H1 (cell line): Measurements from ENCODE around the gene SH3PXD2B.

Experiments
- GABPA ChIP-seq: IDR thresholded peaks from 2 replicates; pipeline ENCODE4 v1.6.1; 2011; ENCODE audit warnings: mild to moderate bottlenecking, low read length, moderate library complexity, borderline replicate concordance; ENCODE audit not compliant: insufficient read depth
- TAF1 ChIP-seq: IDR thresholded peaks from 2 replicates; pipeline ENCODE4 v1.6.1; 2011; ENCODE audit warnings: mild to moderate bottlenecking, low read depth, low read length
- ZNF274 ChIP-seq: IDR thresholded peaks from 2 replicates; pipeline ENCODE4 v1.7.0; 2012; ENCODE audit warnings: low read length, borderline replicate concordance; ENCODE audit errors: extremely low read depth
- TF ChIP-seq, protein P1 (sequence below), 3 experiments: IDR thresholded peaks; 1 replicate in 2 of 3; 2 replicates in 1 of 3; pipeline versions ENCODE4 v1.5.1 to v1.6.1; 2011; ENCODE audit warnings: low read length in 3 of 3, mild to moderate bottlenecking in 3 of 3, inconsistent platforms in 2 of 3, low read depth in 1 of 3, moderate library complexity in 1 of 3; ENCODE audit not compliant: insufficient read depth in 1 of 3; ENCODE audit errors: control extremely low read depth in 1 of 3

DNA sequence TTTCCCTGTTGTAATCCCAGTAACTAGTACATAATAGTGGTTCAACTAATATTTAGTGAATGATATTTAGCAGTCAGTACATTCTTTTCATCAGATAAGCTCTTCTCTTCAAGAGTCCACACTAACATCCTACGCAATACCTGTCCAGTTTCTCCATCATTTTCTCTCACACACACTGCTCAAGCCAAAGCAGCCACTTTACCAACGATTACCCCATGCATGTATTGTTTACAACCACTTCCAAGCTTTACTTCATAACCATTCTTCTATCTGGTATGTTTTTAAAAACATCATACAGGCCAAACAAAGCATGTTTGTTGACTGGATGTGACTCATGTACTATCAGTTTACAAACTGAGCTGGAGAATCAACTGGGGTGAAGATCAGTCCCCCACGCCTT is 178.1 kb downstream of the SH3PXD2B start:
- TF ChIP-seq, protein P1, sequence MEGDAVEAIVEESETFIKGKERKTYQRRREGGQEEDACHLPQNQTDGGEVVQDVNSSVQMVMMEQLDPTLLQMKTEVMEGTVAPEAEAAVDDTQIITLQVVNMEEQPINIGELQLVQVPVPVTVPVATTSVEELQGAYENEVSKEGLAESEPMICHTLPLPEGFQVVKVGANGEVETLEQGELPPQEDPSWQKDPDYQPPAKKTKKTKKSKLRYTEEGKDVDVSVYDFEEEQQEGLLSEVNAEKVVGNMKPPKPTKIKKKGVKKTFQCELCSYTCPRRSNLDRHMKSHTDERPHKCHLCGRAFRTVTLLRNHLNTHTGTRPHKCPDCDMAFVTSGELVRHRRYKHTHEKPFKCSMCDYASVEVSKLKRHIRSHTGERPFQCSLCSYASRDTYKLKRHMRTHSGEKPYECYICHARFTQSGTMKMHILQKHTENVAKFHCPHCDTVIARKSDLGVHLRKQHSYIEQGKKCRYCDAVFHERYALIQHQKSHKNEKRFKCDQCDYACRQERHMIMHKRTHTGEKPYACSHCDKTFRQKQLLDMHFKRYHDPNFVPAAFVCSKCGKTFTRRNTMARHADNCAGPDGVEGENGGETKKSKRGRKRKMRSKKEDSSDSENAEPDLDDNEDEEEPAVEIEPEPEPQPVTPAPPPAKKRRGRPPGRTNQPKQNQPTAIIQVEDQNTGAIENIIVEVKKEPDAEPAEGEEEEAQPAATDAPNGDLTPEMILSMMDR (IDR thresholded peaks at IDR 0.05; ENCODE audit: control extremely low read depth in 1 of 3, insufficient read depth in 1 of 3, low read depth in 1 of 3, low read length in 3 of 3) = no peak
- TF ChIP-seq GABPA (no peak), ZNF274 (no peak), TAF1 (no peak)
